Measurements from ENCODE around the gene PXDN.

PXDN gene

DNA sequence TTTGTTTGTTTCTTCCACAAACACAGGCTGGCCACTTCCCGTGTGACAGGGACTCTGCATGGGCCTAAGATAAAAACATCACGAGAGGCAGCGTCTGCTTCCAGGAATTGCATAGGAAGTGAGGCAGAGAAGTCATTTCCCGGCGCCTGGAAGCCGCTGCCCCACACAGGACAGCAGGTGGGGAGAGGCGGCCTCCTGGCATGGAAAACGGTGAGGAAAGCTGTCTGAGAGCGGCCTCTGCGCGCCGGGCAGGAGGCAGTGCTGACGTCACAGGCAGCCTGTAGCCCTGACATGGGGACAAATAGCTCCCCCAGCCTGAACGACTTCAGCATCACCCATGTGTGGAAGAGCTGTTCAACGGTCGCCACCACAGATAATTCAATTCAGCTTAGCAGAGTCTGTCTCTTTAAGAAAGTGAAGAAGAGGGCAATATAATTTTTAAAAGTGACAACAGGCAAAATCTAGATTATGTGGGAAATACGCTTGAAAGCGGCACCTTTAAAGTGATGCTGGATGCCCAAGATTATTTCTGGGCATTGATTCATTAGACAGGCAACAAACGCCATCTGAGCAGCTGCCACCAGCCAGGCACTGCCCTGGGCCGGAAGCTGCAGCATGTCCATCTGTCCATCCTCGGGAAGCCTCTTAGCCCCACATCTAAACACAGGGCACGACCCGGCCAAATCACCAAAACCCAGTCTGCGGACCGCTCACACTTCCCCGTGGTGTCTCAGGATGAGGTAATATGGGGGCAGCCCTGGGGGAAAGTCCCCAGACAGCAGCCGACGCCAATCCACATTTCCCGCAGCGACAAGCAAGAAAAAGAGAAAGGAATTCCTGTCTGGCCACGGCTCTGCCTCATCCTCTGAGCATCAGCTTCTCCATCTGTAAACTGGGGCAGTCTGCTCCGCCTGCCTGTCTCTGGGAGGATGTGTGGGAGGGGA, 138.9 kb downstream of the PXDN start:
- Histone ChIP-seq H3F3A (ENCODE audit: control insufficient read depth, insufficient read depth) (no peaks in the 10 kb centered on the region), H3K9me3 (ENCODE audit: control insufficient read depth, insufficient read depth, low read length) (peaks cover 23% of the 10 kb centered on the region; the same call in 1 of the 2 replicates), H3K79me2 (ENCODE audit: control insufficient read depth, low read length) (no peaks in the 10 kb centered on the region), H4K20me1 (ENCODE audit: control insufficient read depth, insufficient read depth, low read depth, low read length) (no peaks in the 10 kb centered on the region), H3K27ac (ENCODE audit: low read depth, low read length) (no peak overlapping the region), H3K4me3 (ENCODE audit: low read length) (no peak overlapping the region), H3K36me3 (ENCODE audit: control insufficient read depth, low read length) (no peaks in the 10 kb centered on the region), H3K9me2 (replicated peaks; ENCODE audit: control insufficient read depth, low read length) (no peaks in the 10 kb centered on the region), H3K4me1 (ENCODE audit: control insufficient read depth, low read length) (no peaks in the 10 kb centered on the region), H3K27me3 (ENCODE audit: control insufficient read depth, low read length) (no peaks in the 10 kb centered on the region), H3K4me2 (ENCODE audit: low read length) (no peak overlapping the region)
- TF ChIP-seq, protein P1, sequence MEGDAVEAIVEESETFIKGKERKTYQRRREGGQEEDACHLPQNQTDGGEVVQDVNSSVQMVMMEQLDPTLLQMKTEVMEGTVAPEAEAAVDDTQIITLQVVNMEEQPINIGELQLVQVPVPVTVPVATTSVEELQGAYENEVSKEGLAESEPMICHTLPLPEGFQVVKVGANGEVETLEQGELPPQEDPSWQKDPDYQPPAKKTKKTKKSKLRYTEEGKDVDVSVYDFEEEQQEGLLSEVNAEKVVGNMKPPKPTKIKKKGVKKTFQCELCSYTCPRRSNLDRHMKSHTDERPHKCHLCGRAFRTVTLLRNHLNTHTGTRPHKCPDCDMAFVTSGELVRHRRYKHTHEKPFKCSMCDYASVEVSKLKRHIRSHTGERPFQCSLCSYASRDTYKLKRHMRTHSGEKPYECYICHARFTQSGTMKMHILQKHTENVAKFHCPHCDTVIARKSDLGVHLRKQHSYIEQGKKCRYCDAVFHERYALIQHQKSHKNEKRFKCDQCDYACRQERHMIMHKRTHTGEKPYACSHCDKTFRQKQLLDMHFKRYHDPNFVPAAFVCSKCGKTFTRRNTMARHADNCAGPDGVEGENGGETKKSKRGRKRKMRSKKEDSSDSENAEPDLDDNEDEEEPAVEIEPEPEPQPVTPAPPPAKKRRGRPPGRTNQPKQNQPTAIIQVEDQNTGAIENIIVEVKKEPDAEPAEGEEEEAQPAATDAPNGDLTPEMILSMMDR (IDR thresholded peaks at IDR 0.05; ENCODE audit: low read depth, low read length, poor library complexity, severe bottlenecking) = no peak
- TF ChIP-seq EZH2phosphoT487 (IDR thresholded peaks at IDR 0.05; ENCODE audit: borderline replicate concordance, low read length) = no peak

DNA sequence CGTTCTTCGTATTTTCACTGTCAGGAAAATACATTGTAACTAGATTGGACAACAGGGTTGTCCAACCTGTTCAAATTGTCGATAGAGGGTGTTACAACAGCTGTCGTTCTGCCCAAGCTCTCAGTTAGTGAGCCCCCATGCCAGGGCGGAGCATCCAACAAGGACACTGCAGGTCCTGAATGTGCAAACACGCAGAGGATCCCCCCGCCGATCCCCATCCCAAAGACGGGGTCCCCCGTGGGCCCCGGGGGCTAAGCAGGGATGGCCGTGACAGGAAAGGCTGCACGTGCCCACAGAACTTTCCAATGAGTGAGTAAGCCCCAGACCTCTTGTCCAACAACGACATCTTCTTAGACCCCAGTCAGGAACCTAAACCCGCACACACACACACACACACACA, 140.8 kb downstream of the PXDN start:
- H3K4me2 ChIP-seq (ENCODE audit: low read length) = no peak overlapping the region
- no peaks in the 10 kb centered on the region for H3K4me1 ChIP-seq (ENCODE audit: control insufficient read depth, low read length)

DNA sequence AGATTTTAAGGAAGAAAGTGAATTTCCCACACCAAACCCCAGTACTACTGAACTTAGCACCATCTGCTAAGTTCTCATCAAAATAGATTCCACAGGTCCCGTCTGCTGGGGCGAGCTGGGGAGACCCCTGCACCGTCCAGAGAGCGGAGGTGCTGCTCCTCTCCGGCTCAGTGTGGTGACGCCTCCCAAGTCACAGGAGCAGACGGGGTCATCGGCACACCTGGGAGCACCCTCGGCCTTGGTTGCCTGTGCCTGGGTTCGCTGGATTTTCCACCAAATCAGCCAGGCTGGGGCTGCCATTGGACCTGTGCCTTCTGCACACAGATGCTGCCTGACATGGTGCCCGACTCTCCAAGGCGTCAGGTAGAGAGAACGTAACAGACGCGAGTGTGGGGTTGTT, 141.3 kb downstream of the PXDN start:
- Histone ChIP-seq H4K20me1 (ENCODE audit: control insufficient read depth, insufficient read depth, low read depth, low read length) (no peaks in the 10 kb centered on the region), H3K36me3 (ENCODE audit: control insufficient read depth, low read length) (no peaks in the 10 kb centered on the region), H3K4me2 (ENCODE audit: low read length) (no peak overlapping the region), H3K4me1 (ENCODE audit: control insufficient read depth, low read length) (no peaks in the 10 kb centered on the region), H3K9me3 (ENCODE audit: control insufficient read depth, insufficient read depth, low read length) (peaks cover 27% of the 10 kb centered on the region; the same call in 1 of the 2 replicates), H3K4me3 (ENCODE audit: low read length) (no peak overlapping the region), H3F3A (ENCODE audit: control insufficient read depth, insufficient read depth) (no peaks in the 10 kb centered on the region), H3K27ac (ENCODE audit: low read depth, low read length) (no peak overlapping the region), H3K79me2 (ENCODE audit: control insufficient read depth, low read length) (no peaks in the 10 kb centered on the region), H3K9me2 (replicated peaks; ENCODE audit: control insufficient read depth, low read length) (no peaks in the 10 kb centered on the region), H3K27me3 (ENCODE audit: control insufficient read depth, low read length) (no peaks in the 10 kb centered on the region)
- TF ChIP-seq EZH2phosphoT487 (IDR thresholded peaks at IDR 0.05; ENCODE audit: borderline replicate concordance, low read length) = no peak

More for the DNA sequence above, 140.8 kb downstream of the PXDN start:
- TF ChIP-seq, protein P1 (IDR thresholded peaks at IDR 0.05; ENCODE audit: low read depth, low read length, poor library complexity, severe bottlenecking) = no peak
- no peak for TF ChIP-seq EZH2phosphoT487 (IDR thresholded peaks at IDR 0.05; ENCODE audit: borderline replicate concordance, low read length)
- Histone ChIP-seq H3K36me3 (ENCODE audit: control insufficient read depth, low read length) (no peaks in the 10 kb centered on the region), H4K20me1 (ENCODE audit: control insufficient read depth, insufficient read depth, low read depth, low read length) (no peaks in the 10 kb centered on the region), H3K4me3 (ENCODE audit: low read length) (no peak overlapping the region), H3K27me3 (ENCODE audit: control insufficient read depth, low read length) (no peaks in the 10 kb centered on the region), H3F3A (ENCODE audit: control insufficient read depth, insufficient read depth) (no peaks in the 10 kb centered on the region), H3K9me2 (replicated peaks; ENCODE audit: control insufficient read depth, low read length) (no peaks in the 10 kb centered on the region), H3K27ac (ENCODE audit: low read depth, low read length) (no peak overlapping the region), H3K9me3 (ENCODE audit: control insufficient read depth, insufficient read depth, low read length) (peaks cover 27% of the 10 kb centered on the region; the same call in 1 of the 2 replicates), H3K79me2 (ENCODE audit: control insufficient read depth, low read length) (no peaks in the 10 kb centered on the region)

All from DOHH2 (cell line).